ENCODE measurements around the gene ANO10.
"Not testable (repeated sequence)": the region's sequence is repeated elsewhere in the genome, so short reads cannot be mapped to it uniquely, and the experiment has no call there.

The ANO10 gene

GRCh38 chr3:43624619-43625305 is 3.0 kb upstream of the ANO10 start:
- no peak for DNase-seq

DNA sequence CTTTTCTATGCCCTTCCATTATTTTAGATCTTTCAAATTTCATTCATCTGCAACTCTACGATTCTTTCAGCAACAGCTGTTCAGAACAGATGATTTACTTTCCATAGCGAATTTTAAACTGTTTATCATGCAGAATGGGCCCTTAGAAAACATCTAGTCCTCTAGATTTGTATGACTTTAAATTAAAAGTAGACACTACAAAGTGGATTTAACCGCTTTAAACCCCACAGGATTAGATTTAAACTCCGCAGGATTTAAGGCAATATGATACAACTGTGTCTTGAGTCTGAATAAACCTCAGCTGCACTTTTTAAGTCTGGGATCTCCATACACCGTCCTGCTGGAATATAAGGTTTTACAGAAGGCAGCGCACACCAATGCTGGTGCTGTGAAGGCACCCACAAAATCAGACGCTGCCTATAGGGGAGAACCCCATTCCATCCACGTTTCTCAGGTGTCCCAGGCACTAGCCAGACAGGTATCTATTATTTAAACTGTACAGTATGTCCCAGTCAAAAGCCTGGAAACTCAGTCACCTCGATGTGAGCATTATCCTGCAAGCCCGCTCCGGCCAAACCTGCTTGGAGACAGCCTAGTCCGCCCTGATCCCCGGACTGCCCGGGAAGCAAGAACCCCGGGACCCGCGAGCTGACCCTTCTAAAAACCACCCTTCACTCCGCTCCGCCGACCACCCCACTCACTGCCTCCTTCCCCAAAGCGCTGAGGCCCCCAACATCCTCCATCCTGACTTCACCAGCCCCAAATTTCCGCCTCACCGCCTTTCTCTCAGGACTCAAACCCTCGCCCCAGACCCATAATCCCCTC is 768 bp downstream of the ANO10 start:
- DNase-seq: no peak

GRCh38 chr3:43619588-43619987 is 2.2 kb downstream of the ANO10 start:
- no peak for DNase-seq

DNA sequence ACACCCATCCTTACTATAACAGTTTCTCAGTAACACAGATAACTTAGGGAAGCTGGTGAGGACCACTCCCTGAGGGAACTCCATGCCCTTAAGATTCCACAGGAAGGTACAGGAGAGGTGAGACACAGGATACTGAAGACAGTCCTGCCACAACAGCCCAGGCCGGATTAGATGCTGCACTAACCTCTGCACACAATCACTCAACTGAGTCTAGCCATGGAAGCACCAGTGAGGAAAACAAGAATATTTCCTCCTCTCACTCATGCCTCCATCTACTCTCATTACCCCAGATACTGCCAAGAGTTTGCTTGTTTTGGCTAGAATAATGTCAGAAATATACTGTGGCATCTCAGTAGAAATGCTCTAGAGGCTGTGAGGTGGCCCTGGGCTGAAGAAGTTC is 3.7 kb downstream of the ANO10 start:
- no peak for DNase-seq

- DNase-seq: no peak
These were observed 5.8 kb downstream of the ANO10 start for GRCh38 chr3:43616034-43616433.

DNA sequence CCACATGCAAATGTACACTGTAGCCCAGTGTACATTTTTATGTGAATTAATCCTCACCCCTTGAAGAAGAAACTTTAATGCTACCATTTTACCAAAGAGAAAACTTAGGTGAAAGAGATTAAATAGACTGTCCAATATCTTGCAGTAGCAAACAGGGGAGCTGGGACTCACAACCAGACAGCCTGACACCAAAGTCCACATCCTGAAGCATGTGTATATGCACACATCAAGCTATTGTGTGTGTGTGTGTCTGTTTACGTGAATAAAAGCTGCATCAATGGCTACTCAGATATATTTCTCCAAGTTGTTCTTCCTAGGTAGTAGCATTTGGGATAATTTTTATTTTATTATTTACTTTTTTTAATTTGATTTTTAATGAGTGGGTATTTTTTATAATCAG is 6.7 kb downstream of the ANO10 start:
- DNase-seq: no peak

GRCh38 chr3:43613976-43614375 is 7.8 kb downstream of the ANO10 start:
- DNase-seq: no peak

- DNase-seq: no peak
These were observed 9.4 kb downstream of the ANO10 start for GRCh38 chr3:43612419-43612818.

GRCh38 chr3:43609406-43609805 is 12.4 kb downstream of the ANO10 start:
- DNase-seq: no peak

DNA sequence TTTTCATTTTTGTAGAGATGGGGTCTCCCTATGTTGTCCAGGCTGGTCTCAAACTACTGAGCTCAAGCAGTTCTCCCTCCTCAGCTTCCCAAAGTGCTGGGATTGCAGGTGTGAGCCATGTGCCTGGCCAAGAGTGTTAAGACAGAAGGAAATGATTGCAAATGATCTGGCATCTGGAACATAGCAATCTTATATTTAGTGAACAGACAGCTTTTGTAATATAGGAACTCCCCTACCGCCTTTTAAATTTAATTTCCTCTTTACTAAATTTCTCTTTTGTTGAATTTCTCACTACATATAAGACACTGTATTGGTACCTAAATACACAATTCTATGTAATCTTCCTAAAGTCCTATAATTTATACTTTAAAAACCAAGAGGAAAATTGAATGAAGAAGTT is 13.1 kb downstream of the ANO10 start:
- no peak for DNase-seq

DNA sequence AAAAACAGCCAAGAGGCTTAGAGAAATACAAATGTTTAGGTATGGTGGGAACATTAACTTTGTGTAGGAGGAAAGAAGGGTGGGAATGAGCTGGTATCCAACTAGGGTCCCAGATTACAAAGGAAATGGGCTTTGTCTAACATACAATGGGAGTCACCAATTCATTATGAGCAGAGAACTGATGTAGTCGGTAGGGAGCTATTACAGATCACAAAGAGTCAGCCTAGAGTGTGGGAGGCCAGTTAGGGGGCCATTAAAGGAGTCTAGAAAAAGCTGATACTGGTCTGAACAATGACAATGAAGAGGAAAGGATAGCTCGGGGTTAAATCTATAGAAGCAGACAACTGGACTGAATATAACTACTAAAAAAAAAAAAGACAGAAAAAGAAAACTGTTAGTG is 15.5 kb downstream of the ANO10 start:
- DNase-seq: no peak

DNA sequence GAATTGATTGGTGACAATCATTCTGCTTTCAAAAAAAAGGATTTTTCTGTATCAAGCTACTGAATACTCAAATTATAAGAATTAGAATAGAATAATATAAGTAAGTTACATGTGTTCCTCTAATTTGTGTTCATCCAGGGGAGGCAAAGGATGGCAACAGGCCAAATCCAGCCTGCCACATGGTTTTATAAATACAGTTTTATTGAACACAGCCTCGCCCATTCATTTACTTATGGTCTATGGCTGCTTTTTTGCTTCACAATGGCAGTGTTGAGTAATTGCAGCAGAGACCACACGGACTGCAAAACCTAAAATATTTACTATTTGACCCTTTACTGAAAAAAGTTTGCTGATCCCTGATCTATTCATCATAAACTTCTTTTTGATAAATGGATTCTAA is 21.9 kb downstream of the ANO10 start:
- not testable (repeated sequence) for DNase-seq

GRCh38 chr3:43597961-43598360 is 23.9 kb downstream of the ANO10 start:
- DNase-seq: no peak

- DNase-seq: not testable (repeated sequence)
These were observed 25.6 kb downstream of the ANO10 start for GRCh38 chr3:43596178-43596577.

DNA sequence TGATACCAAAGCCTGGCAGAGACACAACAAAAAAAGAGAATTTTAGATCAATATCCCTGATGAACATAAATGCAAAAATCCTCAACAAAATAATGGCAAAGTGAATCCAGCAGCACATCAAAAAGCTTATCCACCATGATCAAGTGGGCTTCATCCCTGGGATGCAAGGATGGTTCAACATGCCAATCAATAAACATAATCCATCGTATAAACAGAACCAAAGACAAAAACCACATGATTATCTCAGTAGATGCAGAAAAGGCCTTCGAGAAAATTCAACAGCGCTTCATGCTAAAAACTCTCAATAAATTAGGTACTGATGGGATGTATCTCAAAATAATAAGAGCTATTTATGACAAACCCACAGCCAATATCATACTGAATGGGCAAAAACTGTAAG is 26.5 kb downstream of the ANO10 start:
- DNase-seq: not testable (repeated sequence)

- DNase-seq: not testable (repeated sequence)
These were observed 28.2 kb downstream of the ANO10 start for GRCh38 chr3:43593588-43593987.

GRCh38 chr3:43591866-43592265 is 29.9 kb downstream of the ANO10 start:
- not testable (repeated sequence) for DNase-seq

GRCh38 chr3:43587303-43587702 is 34.5 kb downstream of the ANO10 start:
- no peak for DNase-seq

GRCh38 chr3:43584043-43584826 is 37.6 kb downstream of the ANO10 start:
- DNase-seq: no peak

DNA sequence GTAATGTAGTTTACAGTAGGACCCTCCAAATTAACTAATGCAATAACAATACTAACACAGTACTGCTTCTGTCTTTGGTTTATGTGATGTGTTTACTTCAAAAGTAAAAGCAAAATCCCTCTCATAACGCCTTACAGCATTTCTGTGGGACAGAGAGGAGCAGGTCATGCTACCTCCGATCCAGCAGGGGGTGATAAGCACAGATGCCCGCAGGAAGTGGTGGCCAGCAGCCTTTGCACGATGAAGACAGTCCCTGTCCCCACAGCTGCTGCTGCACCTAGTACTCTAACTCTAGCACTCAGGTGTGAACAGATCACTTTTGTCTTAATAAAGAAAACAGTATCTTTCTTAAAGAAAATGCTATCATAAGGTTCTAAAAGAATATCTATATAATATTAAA is 38.3 kb downstream of the ANO10 start:
- DNase-seq: no peak

- DNase-seq: no peak
These were observed 38.9 kb downstream of the ANO10 start for GRCh38 chr3:43582866-43583265.

DNA sequence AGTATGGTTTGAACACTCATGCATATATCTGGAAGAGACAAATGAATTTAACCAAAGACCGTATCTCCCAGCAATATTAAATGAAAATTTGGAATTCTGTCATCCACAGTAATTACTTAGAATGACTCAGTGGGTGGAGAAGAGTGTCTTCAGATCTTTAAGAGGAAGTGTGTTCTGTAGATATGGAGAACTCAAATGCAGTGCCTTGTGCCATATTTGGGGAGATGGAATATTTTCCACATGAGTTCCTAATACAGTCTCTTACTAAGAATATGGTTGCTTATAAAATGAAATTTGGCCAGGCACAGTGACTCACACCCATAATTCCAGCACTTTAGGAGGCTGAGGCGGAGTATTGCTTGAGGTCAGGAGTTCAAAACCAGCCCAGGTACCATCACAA is 40.5 kb downstream of the ANO10 start:
- DNase-seq: no peak

DNA sequence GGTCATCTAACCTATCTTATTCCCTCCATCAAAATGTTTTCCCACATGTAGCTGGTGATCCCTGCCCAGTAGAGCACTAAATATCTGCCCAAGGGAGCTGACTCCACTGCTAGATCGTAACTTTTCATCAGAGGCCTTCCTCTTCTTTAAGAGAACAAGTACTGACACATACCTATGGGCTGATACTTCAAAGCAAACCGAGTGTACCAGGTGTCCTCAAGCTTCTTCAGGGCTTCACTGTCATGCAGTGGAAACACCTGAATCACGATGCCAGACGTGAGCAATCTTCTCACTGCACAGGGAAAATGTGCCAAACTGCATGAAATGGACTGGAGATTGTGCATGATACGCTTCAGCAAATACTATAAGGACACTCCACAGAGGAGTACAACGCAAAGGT is 41.6 kb downstream of the ANO10 start:
- DNase-seq: no peak

DNA sequence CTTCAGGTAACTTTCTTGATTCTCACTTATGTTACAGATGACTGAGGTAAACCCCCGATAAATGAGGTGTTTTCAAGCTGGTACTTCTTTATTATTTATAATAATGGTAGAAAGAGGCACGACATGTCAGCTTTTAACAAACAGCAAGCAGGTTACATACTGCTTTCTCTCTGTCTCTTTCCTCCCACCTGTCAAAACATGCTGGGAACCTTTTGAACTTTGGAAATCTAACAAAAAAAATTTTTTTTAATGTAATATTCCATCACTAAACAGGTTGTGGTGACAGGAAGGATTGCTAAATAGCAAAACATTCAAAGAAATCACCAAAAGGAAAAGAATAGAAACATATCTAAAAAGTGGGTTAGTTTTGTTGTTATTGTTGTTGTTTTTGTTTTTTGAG is 48.2 kb downstream of the ANO10 start:
- no peak for DNase-seq

Measured in stimulated activated naive CD4-positive, alpha-beta T cell treated with Interleukin-2 at 50 U/mL for 16 hours (primary cell).